ENCODE results near the gene HADHB.

The HADHB gene

GRCh38 chr2:26298638-26299393 lies 54.1 kb downstream of the HADHB start:
- H3K27ac ChIP-seq (ENCODE audit: low read depth, low read length), result no peak overlapping the region
- no peaks in the 10 kb centered on the region for H3K79me2 ChIP-seq (ENCODE audit: control insufficient read depth, low read length)
- H3F3A ChIP-seq (ENCODE audit: control insufficient read depth, insufficient read depth), result no peaks in the 10 kb centered on the region
- peak overlapping the region; percentile 82 for H3K4me2 ChIP-seq (ENCODE audit: low read length)
- no peaks in the 10 kb centered on the region for H3K9me3 ChIP-seq (ENCODE audit: control insufficient read depth, insufficient read depth, low read length)
- no peaks in the 10 kb centered on the region for H4K20me1 ChIP-seq (ENCODE audit: control insufficient read depth, insufficient read depth, low read depth, low read length)
- no peaks in the 10 kb centered on the region for H3K36me3 ChIP-seq (ENCODE audit: control insufficient read depth, low read length)
- H3K9me2 ChIP-seq (replicated peaks; ENCODE audit: control insufficient read depth, low read length), result no peaks in the 10 kb centered on the region
- TF ChIP-seq, protein P1, sequence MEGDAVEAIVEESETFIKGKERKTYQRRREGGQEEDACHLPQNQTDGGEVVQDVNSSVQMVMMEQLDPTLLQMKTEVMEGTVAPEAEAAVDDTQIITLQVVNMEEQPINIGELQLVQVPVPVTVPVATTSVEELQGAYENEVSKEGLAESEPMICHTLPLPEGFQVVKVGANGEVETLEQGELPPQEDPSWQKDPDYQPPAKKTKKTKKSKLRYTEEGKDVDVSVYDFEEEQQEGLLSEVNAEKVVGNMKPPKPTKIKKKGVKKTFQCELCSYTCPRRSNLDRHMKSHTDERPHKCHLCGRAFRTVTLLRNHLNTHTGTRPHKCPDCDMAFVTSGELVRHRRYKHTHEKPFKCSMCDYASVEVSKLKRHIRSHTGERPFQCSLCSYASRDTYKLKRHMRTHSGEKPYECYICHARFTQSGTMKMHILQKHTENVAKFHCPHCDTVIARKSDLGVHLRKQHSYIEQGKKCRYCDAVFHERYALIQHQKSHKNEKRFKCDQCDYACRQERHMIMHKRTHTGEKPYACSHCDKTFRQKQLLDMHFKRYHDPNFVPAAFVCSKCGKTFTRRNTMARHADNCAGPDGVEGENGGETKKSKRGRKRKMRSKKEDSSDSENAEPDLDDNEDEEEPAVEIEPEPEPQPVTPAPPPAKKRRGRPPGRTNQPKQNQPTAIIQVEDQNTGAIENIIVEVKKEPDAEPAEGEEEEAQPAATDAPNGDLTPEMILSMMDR (IDR thresholded peaks at IDR 0.05; ENCODE audit: low read depth, low read length, poor library complexity, severe bottlenecking), result no peak
- no peak for TF ChIP-seq EZH2phosphoT487 (IDR thresholded peaks at IDR 0.05; ENCODE audit: borderline replicate concordance, low read length)
- H3K27me3 ChIP-seq (ENCODE audit: control insufficient read depth, low read length), result peaks cover 19% of the 10 kb centered on the region
- H3K4me1 ChIP-seq (ENCODE audit: control insufficient read depth, low read length), result peaks cover 16% of the 10 kb centered on the region
- peak overlapping the region; percentile 67 for H3K4me3 ChIP-seq (ENCODE audit: low read length)

GRCh38 chr2:26299471-26300101 lies 54.8 kb downstream of the HADHB start:
- H3K9me3 ChIP-seq (ENCODE audit: control insufficient read depth, insufficient read depth, low read length), result no peaks in the 10 kb centered on the region
- peak overlapping the region; percentile 67 for H3K4me3 ChIP-seq (ENCODE audit: low read length)
- no peaks in the 10 kb centered on the region for H3K9me2 ChIP-seq (replicated peaks; ENCODE audit: control insufficient read depth, low read length)
- H3K27ac ChIP-seq (ENCODE audit: low read depth, low read length), result no peak overlapping the region
- H3K4me2 ChIP-seq (ENCODE audit: low read length), result peak overlapping the region; percentile 82
- H3F3A ChIP-seq (ENCODE audit: control insufficient read depth, insufficient read depth), result no peaks in the 10 kb centered on the region
- H3K4me1 ChIP-seq (ENCODE audit: control insufficient read depth, low read length), result peaks cover 16% of the 10 kb centered on the region
- no peaks in the 10 kb centered on the region for H4K20me1 ChIP-seq (ENCODE audit: control insufficient read depth, insufficient read depth, low read depth, low read length)
- H3K79me2 ChIP-seq (ENCODE audit: control insufficient read depth, low read length), result no peaks in the 10 kb centered on the region
- H3K27me3 ChIP-seq (ENCODE audit: control insufficient read depth, low read length), result peaks cover 19% of the 10 kb centered on the region
- H3K36me3 ChIP-seq (ENCODE audit: control insufficient read depth, low read length), result no peaks in the 10 kb centered on the region
- TF ChIP-seq, protein P1 (IDR thresholded peaks at IDR 0.05; ENCODE audit: low read depth, low read length, poor library complexity, severe bottlenecking), result no peak
- no peak for TF ChIP-seq EZH2phosphoT487 (IDR thresholded peaks at IDR 0.05; ENCODE audit: borderline replicate concordance, low read length)

GRCh38 chr2:26300234-26300925 lies 55.6 kb downstream of the HADHB start:
- H3K4me3 ChIP-seq (ENCODE audit: low read length), result no peak overlapping the region
- no peaks in the 10 kb centered on the region for H3K9me3 ChIP-seq (ENCODE audit: control insufficient read depth, insufficient read depth, low read length)

More at GRCh38 chr2:26300234-26300925, 55.6 kb downstream of the HADHB start:
- Histone ChIP-seq H3K79me2 (ENCODE audit: control insufficient read depth, low read length) (no peaks in the 10 kb centered on the region), H3K4me2 (ENCODE audit: low read length) (no peak overlapping the region), H3K36me3 (ENCODE audit: control insufficient read depth, low read length) (no peaks in the 10 kb centered on the region), H3K9me2 (replicated peaks; ENCODE audit: control insufficient read depth, low read length) (no peaks in the 10 kb centered on the region), H3K4me1 (ENCODE audit: control insufficient read depth, low read length) (peaks cover 16% of the 10 kb centered on the region), H4K20me1 (ENCODE audit: control insufficient read depth, insufficient read depth, low read depth, low read length) (no peaks in the 10 kb centered on the region), H3K27ac (ENCODE audit: low read depth, low read length) (no peak overlapping the region), H3F3A (ENCODE audit: control insufficient read depth, insufficient read depth) (no peaks in the 10 kb centered on the region), H3K27me3 (ENCODE audit: control insufficient read depth, low read length) (peaks cover 19% of the 10 kb centered on the region)
- no peak for TF ChIP-seq EZH2phosphoT487 (IDR thresholded peaks at IDR 0.05; ENCODE audit: borderline replicate concordance, low read length)
